Endothelial cell of umbilical vein (primary cell): ENCODE data around the gene ARL8A. TPM values are rescaled to one million over a fixed set of nuclear protein-coding genes. Genes with fewer than 3 reads are reported as not detected.

Source experiments
- BruUV-seq: library from RNA; stranded (reverse); fragments of 400-500 nt; replicated peaks from 2 replicates; lab custom pipeline; 2021; lab: Mats Ljungman, UMichigan
- CTCF ChIA-PET: fragments of 300-600, 350-600 bp; sonication (Branson Sonifier 250); formaldehyde crosslinking; loops from one replicate; lab custom pipeline; 2021; ENCODE audit warnings: antibody characterized with exemption, inconsistent platforms; lab: Charles Lee
- POLR2A ChIA-PET: fragments of 300-600, 350-600 bp; sonication (Branson Sonifier 250); formaldehyde crosslinking; loops from one replicate; lab custom pipeline; 2021; ENCODE audit warnings: antibody characterized with exemption, inconsistent platforms; lab: Charles Lee
- DNase-seq: peaks from one replicate; pipeline ENCODE4 v3.0.0-alpha.2; 2011; ENCODE audit warnings: low read depth, low spot score
- FAIRE-seq: peaks from 2 replicates; lab custom pipeline; 2011; peaks lifted over from hg19 to GRCh38; lab: Jason Lieb, UNC
- H2AFZ ChIP-seq: 2 replicates; pipeline ENCODE4 v1.6.0; 2012; ENCODE audit warnings: low read depth, low read length, control low read depth, inconsistent platforms
- H3K27ac ChIP-seq: 2 replicates; pipeline ENCODE4 v1.5.1; 2011; ENCODE audit warnings: low read depth, mild to moderate bottlenecking, control low read depth, low read length, moderate library complexity; ENCODE audit not compliant: insufficient read depth
- H3K27me3 ChIP-seq, 2 experiments: 2 replicates each; pipeline versions ENCODE4 v1.6.0 to v1.6.1; 2011; ENCODE audit warnings: low read length in 2 of 2, mixed read lengths in 1 of 2; ENCODE audit not compliant: control insufficient read depth in 2 of 2, insufficient read depth in 2 of 2
- H3K36me3 ChIP-seq, 2 experiments: 2 replicates in 1 of 2; 3 replicates in 1 of 2; pipeline ENCODE4 v1.5.1; 2011; ENCODE audit warnings: low read length in 2 of 2, mild to moderate bottlenecking in 1 of 2, moderate library complexity in 1 of 2; ENCODE audit not compliant: control insufficient read depth in 2 of 2, insufficient read depth in 2 of 2; ENCODE audit errors: extremely low read depth in 1 of 2
- H3K4me1 ChIP-seq: 3 replicates; pipeline ENCODE4 v1.5.1; 2011; ENCODE audit warnings: mild to moderate bottlenecking, low read length; ENCODE audit not compliant: control insufficient read depth, insufficient read depth; ENCODE audit errors: extremely low read depth
- H3K4me2 ChIP-seq: 2 replicates; pipeline ENCODE4 v1.6.1; 2011; ENCODE audit warnings: low read length, control low read depth, mixed read lengths; ENCODE audit not compliant: insufficient read depth
- H3K4me3 ChIP-seq, 3 experiments: fragments of 200-600 bp in 1 of 3; sonication (generic), shearing (Covaris generic) in 1 of 3; replicated peaks in 1 of 3; 2 replicates each; pipeline ENCODE4 v1.5.1; 2011 to 2016; ENCODE audit warnings: control low read depth in 3 of 3, low read length in 3 of 3, mild to moderate bottlenecking in 2 of 3, inconsistent platforms in 1 of 3, low read depth in 1 of 3, moderate library complexity in 1 of 3; ENCODE audit not compliant: insufficient read depth in 1 of 3
- H3K79me2 ChIP-seq: 2 replicates; pipeline ENCODE4 v1.6.0; 2012; ENCODE audit warnings: low read length, inconsistent platforms; ENCODE audit not compliant: control insufficient read depth, insufficient read depth
- H3K9ac ChIP-seq: replicated peaks from 2 replicates; pipeline ENCODE3; 2011; ENCODE audit warnings: low read length, control low read depth; ENCODE audit not compliant: insufficient read depth; ENCODE audit errors: extremely low read depth
- H3K9me1 ChIP-seq: replicated peaks from 3 replicates; pipeline ENCODE4 v1.6.0; 2011; ENCODE audit warnings: mild to moderate bottlenecking, low read length; ENCODE audit not compliant: control insufficient read depth, insufficient read depth; ENCODE audit errors: extremely low read depth
- H3K9me3 ChIP-seq: replicated peaks from 2 replicates; pipeline ENCODE4 v1.5.1; 2012; ENCODE audit warnings: low read length, inconsistent platforms; ENCODE audit not compliant: control insufficient read depth, insufficient read depth
- H4K20me1 ChIP-seq: replicated peaks from 2 replicates; pipeline ENCODE3; 2011; ENCODE audit warnings: mild to moderate bottlenecking, low read length; ENCODE audit not compliant: control insufficient read depth, insufficient read depth; ENCODE audit errors: extremely low read depth
- CTCF ChIP-seq, 2 donors: IDR thresholded peaks; 1 replicate in 1 of 2; 2 replicates in 1 of 2; pipeline ENCODE4 v1.5.1; 2011; ENCODE audit warnings: low read length in 2 of 2, mild to moderate bottlenecking in 2 of 2, moderate library complexity in 2 of 2, control low read depth in 1 of 2, inconsistent platforms in 1 of 2, low read depth in 1 of 2; ENCODE audit not compliant: insufficient read depth in 1 of 2; ENCODE audit errors: extremely low read depth in 1 of 2
- EZH2 ChIP-seq: IDR thresholded peaks from 2 replicates; pipeline ENCODE4 v1.6.1; 2012; ENCODE audit warnings: borderline replicate concordance, low read depth, mild to moderate bottlenecking, moderate library complexity, low read length, inconsistent platforms; ENCODE audit not compliant: severe bottlenecking
- FOS ChIP-seq: IDR thresholded peaks from 2 replicates; pipeline ENCODE4 v1.6.1; 2011; ENCODE audit warnings: mild to moderate bottlenecking, low read length, moderate library complexity, borderline replicate concordance; ENCODE audit not compliant: insufficient read depth
- GATA2 ChIP-seq: IDR thresholded peaks from 2 replicates; pipeline ENCODE4 v1.7.0; 2011; ENCODE audit warnings: low read depth, mild to moderate bottlenecking, moderate library complexity, mixed read lengths, low read length; ENCODE audit not compliant: insufficient read length, insufficient read depth
- JUN ChIP-seq: IDR thresholded peaks from 2 replicates; pipeline ENCODE4 v1.6.1; 2011; ENCODE audit warnings: borderline replicate concordance, low read depth; ENCODE audit not compliant: insufficient read length, insufficient read depth
- MAX ChIP-seq: IDR thresholded peaks from 2 replicates; pipeline ENCODE4 v1.6.1; 2011; ENCODE audit not compliant: insufficient read depth, insufficient read length
- MYC ChIP-seq: IDR thresholded peaks from one replicate; pipeline ENCODE4 v1.6.1; 2011; ENCODE audit warnings: mild to moderate bottlenecking, low read depth, low read length
- POLR2A ChIP-seq: IDR thresholded peaks from 2 replicates; pipeline ENCODE4 v1.6.1; 2012; ENCODE audit warnings: low read depth, mild to moderate bottlenecking, control low read depth, low read length
- POLR2AphosphoS5 ChIP-seq: IDR thresholded peaks from 2 replicates; pipeline ENCODE4 v1.6.1; 2012; ENCODE audit warnings: low read depth, mild to moderate bottlenecking, control low read depth, low read length, moderate library complexity; ENCODE audit not compliant: insufficient read depth
- dilution Hi-C: fragments of 300-500 bp; cut with MboI; formaldehyde crosslinking; loops from one replicate; pipeline ENCODE4 v1.15.0; 2019; ENCODE audit warnings: low sequenced_read_pairs; ENCODE audit not compliant: extremely low pct_ligation_motif_present
- intact Hi-C: fragments of 100-400 bp; cut with micrococcal nuclease; formaldehyde crosslinking; loops from one replicate; pipeline ENCODE4 v1.10.0; 2022
- polyA plus RNA-seq, 4 experiments: library from polyadenylated mRNA; depleted of rRNA in 3 of 4; stranded (reverse) in 3 of 4; unstranded in 1 of 4; fragments of >200 nt; gene quantifications; 2 replicates each; pipeline versions ENCODE4 v1.2.1 to v1.2.3, GENCODE V29; 2011 to 2012; ENCODE audit warnings: missing spikeins in 1 of 4
- total RNA-seq: library from RNA; stranded (reverse); gene quantifications from 2 replicates; pipeline ENCODE4 v1.2.3, GENCODE V29; 2021

Gene ARL8A
- total and polyA plus RNA-seq, 2 donors (not counting 3 experiments of a cell fraction or from before 2014, with no cell fraction given): 54.3 to 69.5 TPM

- Histone ChIP-seq H3K4me3 (no peak overlapping the region), H3K27ac (no peak overlapping the region), H3K27me3 (no peaks in the 10 kb centered on the region), H3K4me1 (peaks cover 7% of the 10 kb centered on the region), H3K36me3 (no peaks in the 10 kb centered on the region), H3K9ac (no peak overlapping the region), H3K4me2 (no peak overlapping the region), H3K9me3 (no peaks in the 10 kb centered on the region), H3K9me1 (no peaks in the 10 kb centered on the region), H3K79me2 (no peaks in the 10 kb centered on the region), H2AFZ (no peak overlapping the region), H4K20me1 (no peaks in the 10 kb centered on the region)
- TF ChIP-seq FOS: no peak
- no peak for TF ChIP-seq EZH2
- TF ChIP-seq JUN: no peak
- TF ChIP-seq MYC: no peak
- no peak for TF ChIP-seq CTCF (IDR thresholded peaks at IDR 0.05; ENCODE audit: extremely low read depth in 1 of 2, insufficient read depth in 1 of 2, low read depth in 1 of 2, low read length in 2 of 2)
- TF ChIP-seq POLR2AphosphoS5: no peak
- no peak for TF ChIP-seq GATA2
- TF ChIP-seq MAX: no peak
- TF ChIP-seq POLR2A: no peak
- ChIA-PET CTCF (no interaction called here), POLR2A (no interaction called here)
- no peak for FAIRE-seq
- intact Hi-C loops: no loop called here
- no peak for DNase-seq
- no TSS peak for BruUV-seq
- dilution Hi-C loops: no loop called here
These were observed 19.9 kb upstream of the ARL8A start for GRCh38 chr1:202164271-202165037.
